ENCODE measurements around the gene JAML.

DNA sequence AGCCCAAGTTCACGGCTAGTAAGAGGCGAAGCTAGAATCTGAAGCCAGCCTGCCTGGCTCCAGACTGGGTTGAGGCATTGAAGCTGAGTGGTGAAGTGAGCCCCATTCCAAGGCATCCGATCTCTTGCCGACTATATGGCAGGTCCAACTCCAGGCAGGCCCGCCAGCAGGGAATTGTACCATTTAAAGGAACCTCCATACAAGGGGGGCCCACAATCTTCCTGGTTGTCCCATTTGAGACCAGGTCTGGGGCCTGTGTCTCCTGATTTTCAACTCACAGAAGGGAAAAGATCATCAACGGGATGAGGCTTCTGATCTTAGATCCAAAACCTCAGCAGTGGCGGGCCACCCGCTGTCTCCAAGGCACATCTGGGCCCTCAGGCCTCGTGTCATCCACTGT is 52.5 kb downstream of the JAML start:
- TF ChIP-seq, protein P1, sequence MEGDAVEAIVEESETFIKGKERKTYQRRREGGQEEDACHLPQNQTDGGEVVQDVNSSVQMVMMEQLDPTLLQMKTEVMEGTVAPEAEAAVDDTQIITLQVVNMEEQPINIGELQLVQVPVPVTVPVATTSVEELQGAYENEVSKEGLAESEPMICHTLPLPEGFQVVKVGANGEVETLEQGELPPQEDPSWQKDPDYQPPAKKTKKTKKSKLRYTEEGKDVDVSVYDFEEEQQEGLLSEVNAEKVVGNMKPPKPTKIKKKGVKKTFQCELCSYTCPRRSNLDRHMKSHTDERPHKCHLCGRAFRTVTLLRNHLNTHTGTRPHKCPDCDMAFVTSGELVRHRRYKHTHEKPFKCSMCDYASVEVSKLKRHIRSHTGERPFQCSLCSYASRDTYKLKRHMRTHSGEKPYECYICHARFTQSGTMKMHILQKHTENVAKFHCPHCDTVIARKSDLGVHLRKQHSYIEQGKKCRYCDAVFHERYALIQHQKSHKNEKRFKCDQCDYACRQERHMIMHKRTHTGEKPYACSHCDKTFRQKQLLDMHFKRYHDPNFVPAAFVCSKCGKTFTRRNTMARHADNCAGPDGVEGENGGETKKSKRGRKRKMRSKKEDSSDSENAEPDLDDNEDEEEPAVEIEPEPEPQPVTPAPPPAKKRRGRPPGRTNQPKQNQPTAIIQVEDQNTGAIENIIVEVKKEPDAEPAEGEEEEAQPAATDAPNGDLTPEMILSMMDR (IDR thresholded peaks at IDR 0.05), result no peak
- TF ChIP-seq POLR2A (IDR thresholded peaks at IDR 0.05), result no peak

Data from heart left ventricle (tissue), 13 donors.